Uterus (tissue), 2 donors: ENCODE measurements around the gene PSMD5.

Experiments
- POLR2A ChIP-seq, 2 donors: fragments of 450-650 bp; IDR thresholded peaks; one replicate each; pipeline ENCODE4 v1.6.1; 2016; ENCODE audit warnings: antibody characterized with exemption in 2 of 2, mild to moderate bottlenecking in 1 of 2, moderate library complexity in 1 of 2
- TF ChIP-seq, protein P1 (sequence below), 4 experiments: fragments of 200-600 bp in 2 of 4; fragments of 450-650 bp in 2 of 4; sonication (generic) in 2 of 4; IDR thresholded peaks; one replicate each; pipeline ENCODE4 v1.5.1; 2016 to 2019; ENCODE audit warnings: antibody characterized with exemption in 4 of 4, mild to moderate bottlenecking in 2 of 4, moderate library complexity in 1 of 4

- TF ChIP-seq, protein P1, sequence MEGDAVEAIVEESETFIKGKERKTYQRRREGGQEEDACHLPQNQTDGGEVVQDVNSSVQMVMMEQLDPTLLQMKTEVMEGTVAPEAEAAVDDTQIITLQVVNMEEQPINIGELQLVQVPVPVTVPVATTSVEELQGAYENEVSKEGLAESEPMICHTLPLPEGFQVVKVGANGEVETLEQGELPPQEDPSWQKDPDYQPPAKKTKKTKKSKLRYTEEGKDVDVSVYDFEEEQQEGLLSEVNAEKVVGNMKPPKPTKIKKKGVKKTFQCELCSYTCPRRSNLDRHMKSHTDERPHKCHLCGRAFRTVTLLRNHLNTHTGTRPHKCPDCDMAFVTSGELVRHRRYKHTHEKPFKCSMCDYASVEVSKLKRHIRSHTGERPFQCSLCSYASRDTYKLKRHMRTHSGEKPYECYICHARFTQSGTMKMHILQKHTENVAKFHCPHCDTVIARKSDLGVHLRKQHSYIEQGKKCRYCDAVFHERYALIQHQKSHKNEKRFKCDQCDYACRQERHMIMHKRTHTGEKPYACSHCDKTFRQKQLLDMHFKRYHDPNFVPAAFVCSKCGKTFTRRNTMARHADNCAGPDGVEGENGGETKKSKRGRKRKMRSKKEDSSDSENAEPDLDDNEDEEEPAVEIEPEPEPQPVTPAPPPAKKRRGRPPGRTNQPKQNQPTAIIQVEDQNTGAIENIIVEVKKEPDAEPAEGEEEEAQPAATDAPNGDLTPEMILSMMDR (IDR thresholded peaks at IDR 0.05) = no peak
- TF ChIP-seq POLR2A (IDR thresholded peaks at IDR 0.05) = no peak
These were observed 40.9 kb upstream of the PSMD5 start for GRCh38 chr9:120883608-120883996.
